Measurements from ENCODE around the gene FCGR2B.
"Not testable (repeated sequence)": the region's sequence is repeated elsewhere in the genome, so short reads cannot be mapped to it uniquely, and the experiment has no call there.

The FCGR2B gene

GRCh38 chr1:161662684-161663339, at the start of gene FCGR2B:
Gene FCGR2B (plus strand): TSS chr1:161663143. CDS start chr1:161663242, 99 bp downstream.
- not testable (repeated sequence) for H3K27ac ChIP-seq (ENCODE audit: low read depth, low read length); H3K27me3 ChIP-seq (ENCODE audit: control insufficient read depth, insufficient read depth, low read length); H3K36me3 ChIP-seq (ENCODE audit: control insufficient read depth, insufficient read depth, low read length); H3K9ac ChIP-seq (ENCODE audit: low read length); H3K4me3 ChIP-seq (ENCODE audit: low read length); H3K4me1 ChIP-seq (ENCODE audit: control insufficient read depth, insufficient read depth, low read length)

GRCh38 chr1:161616417-161616816, 46.5 kb upstream of the FCGR2B start:
- H3K4me3 ChIP-seq (ENCODE audit: low read length); H3K4me1 ChIP-seq (ENCODE audit: control insufficient read depth, insufficient read depth, low read length); H3K27ac ChIP-seq (ENCODE audit: low read depth, low read length); H3K36me3 ChIP-seq (ENCODE audit: control insufficient read depth, insufficient read depth, low read length); H3K27me3 ChIP-seq (ENCODE audit: control insufficient read depth, insufficient read depth, low read length); H3K9ac ChIP-seq (ENCODE audit: low read length): not testable (repeated sequence)

GRCh38 chr1:161618517-161618916, 44.4 kb upstream of the FCGR2B start:
- not testable (repeated sequence) for H3K27me3 ChIP-seq (ENCODE audit: control insufficient read depth, insufficient read depth, low read length); H3K4me1 ChIP-seq (ENCODE audit: control insufficient read depth, insufficient read depth, low read length); H3K27ac ChIP-seq (ENCODE audit: low read depth, low read length); H3K36me3 ChIP-seq (ENCODE audit: control insufficient read depth, insufficient read depth, low read length); H3K9ac ChIP-seq (ENCODE audit: low read length); H3K4me3 ChIP-seq (ENCODE audit: low read length)

GRCh38 chr1:161620399-161620798, 42.5 kb upstream of the FCGR2B start:
- H3K36me3 ChIP-seq (ENCODE audit: control insufficient read depth, insufficient read depth, low read length); H3K27ac ChIP-seq (ENCODE audit: low read depth, low read length); H3K4me3 ChIP-seq (ENCODE audit: low read length); H3K27me3 ChIP-seq (ENCODE audit: control insufficient read depth, insufficient read depth, low read length); H3K9ac ChIP-seq (ENCODE audit: low read length); H3K4me1 ChIP-seq (ENCODE audit: control insufficient read depth, insufficient read depth, low read length): not testable (repeated sequence)

GRCh38 chr1:161621181-161622000, 41.6 kb upstream of the FCGR2B start:
- not testable (repeated sequence) for H3K27ac ChIP-seq (ENCODE audit: low read depth, low read length); H3K4me1 ChIP-seq (ENCODE audit: control insufficient read depth, insufficient read depth, low read length); H3K36me3 ChIP-seq (ENCODE audit: control insufficient read depth, insufficient read depth, low read length); H3K9ac ChIP-seq (ENCODE audit: low read length); H3K27me3 ChIP-seq (ENCODE audit: control insufficient read depth, insufficient read depth, low read length)
- H3K4me3 ChIP-seq (ENCODE audit: low read length), result peak overlapping the region; percentile 48

- H3K27ac ChIP-seq (ENCODE audit: low read depth, low read length); H3K9ac ChIP-seq (ENCODE audit: low read length); H3K4me3 ChIP-seq (ENCODE audit: low read length); H3K4me1 ChIP-seq (ENCODE audit: control insufficient read depth, insufficient read depth, low read length); H3K27me3 ChIP-seq (ENCODE audit: control insufficient read depth, insufficient read depth, low read length); H3K36me3 ChIP-seq (ENCODE audit: control insufficient read depth, insufficient read depth, low read length): not testable (repeated sequence)
Measured at GRCh38 chr1:161622054-161622453, 40.9 kb upstream of the FCGR2B start.

- H3K4me3 ChIP-seq (ENCODE audit: low read length); H3K9ac ChIP-seq (ENCODE audit: low read length); H3K27me3 ChIP-seq (ENCODE audit: control insufficient read depth, insufficient read depth, low read length); H3K27ac ChIP-seq (ENCODE audit: low read depth, low read length); H3K4me1 ChIP-seq (ENCODE audit: control insufficient read depth, insufficient read depth, low read length); H3K36me3 ChIP-seq (ENCODE audit: control insufficient read depth, insufficient read depth, low read length): not testable (repeated sequence)
Measured at GRCh38 chr1:161623401-161624051, 39.4 kb upstream of the FCGR2B start.

- not testable (repeated sequence) for H3K27me3 ChIP-seq (ENCODE audit: control insufficient read depth, insufficient read depth, low read length); H3K4me3 ChIP-seq (ENCODE audit: low read length); H3K36me3 ChIP-seq (ENCODE audit: control insufficient read depth, insufficient read depth, low read length); H3K4me1 ChIP-seq (ENCODE audit: control insufficient read depth, insufficient read depth, low read length); H3K27ac ChIP-seq (ENCODE audit: low read depth, low read length); H3K9ac ChIP-seq (ENCODE audit: low read length)
Measured at GRCh38 chr1:161624605-161625004, 38.3 kb upstream of the FCGR2B start.

- not testable (repeated sequence) for H3K4me3 ChIP-seq (ENCODE audit: low read length); H3K27ac ChIP-seq (ENCODE audit: low read depth, low read length); H3K4me1 ChIP-seq (ENCODE audit: control insufficient read depth, insufficient read depth, low read length); H3K9ac ChIP-seq (ENCODE audit: low read length); H3K27me3 ChIP-seq (ENCODE audit: control insufficient read depth, insufficient read depth, low read length); H3K36me3 ChIP-seq (ENCODE audit: control insufficient read depth, insufficient read depth, low read length)
Measured at GRCh38 chr1:161626445-161627146, 36.3 kb upstream of the FCGR2B start.

- not testable (repeated sequence) for H3K27me3 ChIP-seq (ENCODE audit: control insufficient read depth, insufficient read depth, low read length); H3K9ac ChIP-seq (ENCODE audit: low read length); H3K4me1 ChIP-seq (ENCODE audit: control insufficient read depth, insufficient read depth, low read length); H3K36me3 ChIP-seq (ENCODE audit: control insufficient read depth, insufficient read depth, low read length); H3K27ac ChIP-seq (ENCODE audit: low read depth, low read length); H3K4me3 ChIP-seq (ENCODE audit: low read length)
Measured at GRCh38 chr1:161630128-161630742, 32.7 kb upstream of the FCGR2B start.

GRCh38 chr1:161631076-161631475, 31.9 kb upstream of the FCGR2B start, which contains the start of gene FCGR3B:
Gene FCGR3B (minus strand): TSS chr1:161631176. CDS start chr1:161631094, 82 bp downstream.
- Histone ChIP-seq H3K27ac (ENCODE audit: low read depth, low read length) (no peak within 1 kb of the TSS), H3K4me3 (ENCODE audit: low read length) (no peak within 1 kb of the TSS), H3K27me3 (ENCODE audit: control insufficient read depth, insufficient read depth, low read length) (no peaks in the 10 kb centered on the region), H3K9ac (ENCODE audit: low read length) (no peak within 1 kb of the TSS), H3K4me1 (ENCODE audit: control insufficient read depth, insufficient read depth, low read length) (no peaks in the 10 kb centered on the region), H3K36me3 (ENCODE audit: control insufficient read depth, insufficient read depth, low read length) (no peaks in the 10 kb centered on the region)

GRCh38 chr1:161634993-161635392, 27.9 kb upstream of the FCGR2B start:
- H3K9ac ChIP-seq (ENCODE audit: low read length); H3K4me1 ChIP-seq (ENCODE audit: control insufficient read depth, insufficient read depth, low read length); H3K27ac ChIP-seq (ENCODE audit: low read depth, low read length); H3K27me3 ChIP-seq (ENCODE audit: control insufficient read depth, insufficient read depth, low read length); H3K36me3 ChIP-seq (ENCODE audit: control insufficient read depth, insufficient read depth, low read length); H3K4me3 ChIP-seq (ENCODE audit: low read length): not testable (repeated sequence)

Data from rectal smooth muscle tissue (tissue), 1 donor.